Stimulated activated CD8-positive, alpha-beta memory T cell treated with anti-CD3 and anti-CD28 coated beads, Interleukin-4, amount 100 ng/mL, for 24 hours (primary cell): ENCODE measurements around the gene AACS.

Experiments used
- DNase-seq: peaks from one replicate; pipeline ENCODE4 v3.0.0-alpha.2; 2020; ENCODE audit warnings: low read depth

The AACS gene

GRCh38 chr12:125186471-125187147, 121.4 kb downstream of the AACS start:
- DNase-seq: no peak

DNA sequence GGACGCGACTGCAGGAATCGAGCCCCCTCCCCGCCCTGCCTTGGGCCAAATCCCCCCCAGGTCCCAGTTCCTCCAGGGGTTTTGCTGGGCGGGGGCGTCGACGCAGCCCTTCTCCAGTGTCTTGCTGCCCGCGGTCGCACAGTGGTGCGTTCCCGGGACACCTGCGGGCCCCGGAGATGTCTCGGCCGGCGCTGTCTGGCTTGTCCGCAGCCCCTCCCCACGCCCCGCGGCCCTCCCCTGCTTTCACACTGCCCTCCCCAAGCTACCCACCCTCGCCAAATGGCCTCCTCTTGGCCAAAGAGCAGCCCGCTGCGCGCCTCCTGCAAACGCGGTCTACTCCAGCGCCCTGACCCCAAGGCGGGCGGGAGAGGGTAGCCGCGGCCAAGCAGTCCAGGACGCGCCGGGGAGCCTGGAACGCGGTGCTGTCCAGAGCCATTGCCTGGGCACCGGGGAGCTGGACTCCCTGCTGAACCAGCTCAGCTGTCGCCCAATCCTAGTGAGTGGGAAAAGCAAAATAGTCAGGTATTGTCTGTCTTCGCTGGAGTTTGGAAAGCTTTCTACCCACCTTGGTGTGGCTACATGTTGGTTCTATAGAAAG, 122.0 kb downstream of the AACS start:
- no peak for DNase-seq

- DNase-seq: no peak
These were observed 122.8 kb downstream of the AACS start for GRCh38 chr12:125187780-125188741.

GRCh38 chr12:125189015-125189414, 123.8 kb downstream of the AACS start:
- no peak for DNase-seq

DNA sequence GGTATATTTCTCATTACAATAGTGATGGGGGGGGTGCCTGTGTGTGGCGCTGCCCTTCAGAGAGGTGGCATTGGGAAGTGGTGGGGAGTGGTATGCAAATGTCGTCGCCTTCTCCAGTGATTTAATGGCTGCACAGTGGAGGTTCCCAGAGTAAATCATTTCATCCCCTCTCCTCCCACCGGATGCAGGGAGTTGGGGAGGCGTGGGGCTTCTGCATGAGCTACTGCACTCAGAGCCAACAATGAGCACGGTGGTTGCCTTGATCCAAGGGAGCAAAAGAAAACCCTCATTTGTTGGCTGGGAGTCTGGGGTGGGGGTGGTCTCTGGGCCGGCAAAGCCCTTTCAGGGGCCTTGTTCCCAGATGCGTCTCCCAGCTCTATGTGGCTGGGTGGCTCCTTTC, 124.3 kb downstream of the AACS start:
- no peak for DNase-seq

GRCh38 chr12:125191361-125192087, 126.3 kb downstream of the AACS start:
- no peak for DNase-seq

GRCh38 chr12:125192690-125193221, 127.5 kb downstream of the AACS start:
- no peak for DNase-seq
